ENCODE measurements around the gene VSIG10L.

The VSIG10L gene

GRCh38 chr19:51345076-51345620 is 3.2 kb upstream of the VSIG10L start:
- no peak for TF ChIP-seq CTCF (IDR thresholded peaks at IDR 0.05; ENCODE audit: borderline replicate concordance, control extremely low read depth, extremely low read depth, insufficient read depth, missing control alignments)
- in situ Hi-C loops (cut with MboI; ENCODE audit: low sequenced_read_pairs, unreplicated experiment), result loop anchor here (25.0 kb wide), 1 partner anchor 317 kb away; no protein-coding TSS in a partner anchor

GRCh38 chr19:51342631-51343569 is 961 bp upstream of the VSIG10L start:
- TF ChIP-seq CTCF (IDR thresholded peaks at IDR 0.05; ENCODE audit: borderline replicate concordance, control extremely low read depth, extremely low read depth, insufficient read depth, missing control alignments), result no peak
- in situ Hi-C loops (cut with MboI; ENCODE audit: low sequenced_read_pairs, unreplicated experiment), result loop anchor here (25.0 kb wide), 1 partner anchor 319 kb away; no protein-coding TSS in a partner anchor
- DNase-seq (ENCODE audit: low spot score), result no peak

More at GRCh38 chr19:51345076-51345620, 3.2 kb upstream of the VSIG10L start:
- no peak for DNase-seq (ENCODE audit: low spot score)

- no peak for DNase-seq (ENCODE audit: low spot score)
- TF ChIP-seq CTCF (IDR thresholded peaks at IDR 0.05; ENCODE audit: borderline replicate concordance, control extremely low read depth, extremely low read depth, insufficient read depth, missing control alignments), result no peak
- in situ Hi-C loops (cut with MboI; ENCODE audit: low sequenced_read_pairs, unreplicated experiment), result loop anchor here (25.0 kb wide), 1 partner anchor 321 kb away; no protein-coding TSS in a partner anchor
Observed at GRCh38 chr19:51341066-51341465, 873 bp downstream of the VSIG10L start.

- peak; percentile 34 for TF ChIP-seq CTCF (IDR thresholded peaks at IDR 0.05; ENCODE audit: borderline replicate concordance, control extremely low read depth, extremely low read depth, insufficient read depth, missing control alignments)
- peak; percentile 100 for DNase-seq (ENCODE audit: low spot score)
- in situ Hi-C loops (cut with MboI; ENCODE audit: low sequenced_read_pairs, unreplicated experiment), result loop anchor here (25.0 kb wide), 1 partner anchor 322 kb away; no protein-coding TSS in a partner anchor
Observed at GRCh38 chr19:51339687-51340656, 2.0 kb downstream of the VSIG10L start.

GRCh38 chr19:51339313-51339686 is 2.6 kb downstream of the VSIG10L start:
- in situ Hi-C loops (cut with MboI; ENCODE audit: low sequenced_read_pairs, unreplicated experiment), result loop anchor here (25.0 kb wide), 1 partner anchor 323 kb away; no protein-coding TSS in a partner anchor
- DNase-seq (ENCODE audit: low spot score), result peak; percentile 43
- no peak for TF ChIP-seq CTCF (IDR thresholded peaks at IDR 0.05; ENCODE audit: borderline replicate concordance, control extremely low read depth, extremely low read depth, insufficient read depth, missing control alignments)
